Activated CD4-positive, alpha-beta T cell treated with anti-CD3 and anti-CD28 coated beads, Interleukin-2, Interleukin-6, amounts not matched to agents 100 ng/mL and 50 ng/mL, durations not matched to agents 16 hours and 8 hours (primary cell): ENCODE results near the gene IFT25.
"Not testable (repeated sequence)": the region's sequence is repeated elsewhere in the genome, so short reads cannot be mapped to it uniquely, and the experiment has no call there.

ENCODE experiments used
- DNase-seq: peaks from one replicate; pipeline ENCODE4 v3.0.0-alpha.2; 2020

The IFT25 gene

GRCh38 chr1:53927376-53927881, 18.1 kb downstream of the IFT25 start:
- DNase-seq = no peak

DNA sequence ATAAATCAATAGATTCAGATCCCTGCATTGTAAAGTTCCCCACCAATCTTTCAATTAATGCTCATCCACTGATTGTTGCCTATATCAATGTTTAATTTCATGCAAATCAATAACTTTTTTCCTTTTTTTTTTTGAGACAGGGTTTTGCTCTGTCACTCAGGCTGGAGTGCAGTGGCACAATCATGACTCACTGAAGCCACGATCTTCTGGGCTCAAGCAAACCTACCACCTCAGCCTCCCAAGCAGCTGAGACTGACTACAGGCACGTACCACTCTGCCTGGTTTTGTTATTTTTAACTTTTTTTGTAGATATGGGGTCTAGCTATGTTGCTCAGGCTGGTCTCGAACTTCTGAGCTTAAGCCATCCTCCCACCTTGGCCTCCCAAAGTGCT, 25.8 kb downstream of the IFT25 start:
- peak; percentile 42 for DNase-seq

GRCh38 chr1:53918343-53918742, 27.2 kb downstream of the IFT25 start:
- DNase-seq = no peak

DNA sequence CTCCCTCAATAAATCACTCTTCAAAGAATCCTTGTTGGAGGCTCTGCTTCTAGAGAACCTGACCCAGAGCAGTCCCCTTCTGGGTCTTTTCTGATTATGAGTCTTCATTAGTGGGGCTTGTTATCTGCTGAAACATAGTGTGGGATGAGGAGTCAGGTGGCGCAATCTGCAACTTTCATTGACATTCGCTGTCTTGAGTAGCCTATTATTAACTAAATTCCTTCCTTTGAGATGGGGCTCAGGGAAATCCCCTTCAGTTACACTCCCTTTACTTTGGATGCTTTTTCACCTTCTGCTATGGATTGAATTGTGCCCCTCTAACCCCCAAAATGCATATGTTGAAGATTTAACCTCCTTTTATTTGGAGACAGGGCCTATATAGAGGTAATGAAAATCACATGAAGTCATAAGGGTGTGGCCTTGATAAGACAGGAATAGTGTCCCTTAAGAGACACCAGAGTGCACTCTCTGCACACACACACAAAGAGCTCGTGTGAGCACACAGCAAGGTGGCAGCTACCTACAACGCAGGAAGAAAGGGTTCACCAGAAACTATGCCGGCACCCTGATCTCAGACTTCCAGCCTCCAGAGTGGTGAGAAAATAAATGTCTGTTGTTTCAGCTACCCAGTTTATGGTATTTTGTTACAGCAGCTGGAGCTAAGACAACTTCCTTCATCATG, 32.0 kb downstream of the IFT25 start:
- DNase-seq = no peak

GRCh38 chr1:53911442-53911841, 34.1 kb downstream of the IFT25 start:
- DNase-seq = no peak

DNA sequence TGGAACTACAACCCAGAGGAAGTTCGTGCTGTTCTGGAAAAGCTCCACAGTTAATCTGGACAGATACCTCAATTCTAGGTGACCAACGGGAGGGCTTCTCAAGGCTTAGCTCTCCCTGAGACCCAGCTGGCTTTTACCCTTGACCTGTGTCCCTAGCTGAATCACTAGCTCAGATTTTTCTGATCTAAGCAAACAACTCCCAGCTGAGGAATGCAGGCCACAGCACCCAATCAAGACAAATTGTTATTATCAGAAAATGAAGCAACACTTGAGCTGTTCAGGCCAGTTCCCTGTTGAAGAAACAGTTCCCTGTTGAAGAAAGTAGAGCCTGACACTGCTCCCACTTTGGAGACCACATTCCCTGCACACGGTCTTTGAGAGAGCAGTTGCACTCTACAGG, 35.6 kb downstream of the IFT25 start:
- DNase-seq = no peak

GRCh38 chr1:53906121-53906520, 39.4 kb downstream of the IFT25 start:
- DNase-seq = no peak

GRCh38 chr1:53905509-53905908, 40.0 kb downstream of the IFT25 start:
- no peak for DNase-seq

- no peak for DNase-seq
These were observed 43.0 kb downstream of the IFT25 start for GRCh38 chr1:53902235-53903138.

DNA sequence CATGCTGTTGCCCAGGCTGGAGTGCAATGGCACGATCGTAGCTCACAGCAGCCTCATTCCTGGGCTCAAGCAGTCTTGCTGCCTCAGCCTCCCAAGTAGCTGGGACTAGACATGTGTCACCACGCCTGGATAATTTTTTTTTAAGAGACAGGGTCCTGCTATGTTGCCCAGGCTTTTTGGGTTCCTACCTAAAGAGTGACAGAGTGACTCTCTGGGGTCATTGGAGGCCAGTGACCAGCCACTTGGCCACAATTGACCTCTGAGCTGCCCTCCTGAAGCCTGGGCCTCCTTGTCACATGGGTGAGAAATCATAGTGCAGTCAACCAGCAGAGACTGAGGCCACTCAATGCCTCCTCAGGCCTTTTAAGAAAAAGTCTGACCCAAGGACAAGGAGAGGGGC, 45.8 kb downstream of the IFT25 start:
- no peak for DNase-seq

DNA sequence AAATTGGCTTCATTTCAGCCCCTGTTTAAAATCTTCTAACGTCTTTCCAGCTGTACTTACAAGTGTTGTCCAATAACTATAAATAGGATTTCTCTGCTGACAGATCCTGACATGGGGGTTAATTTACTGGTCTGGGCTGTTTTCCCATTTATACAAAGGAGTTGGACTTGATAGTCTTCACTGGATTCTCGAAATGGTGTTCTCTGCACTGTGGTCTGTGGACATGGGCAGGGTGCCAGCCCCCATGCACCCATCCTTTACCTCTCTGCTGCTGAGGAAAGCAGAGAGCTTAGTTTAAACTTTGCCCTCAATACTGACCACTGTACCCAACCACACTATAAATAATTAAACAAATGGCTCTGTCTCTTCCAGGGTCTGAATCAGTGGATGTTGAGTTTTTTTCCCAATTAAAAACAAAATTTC, 46.3 kb downstream of the IFT25 start:
- DNase-seq = no peak

- no peak for DNase-seq
These were observed 48.8 kb downstream of the IFT25 start for GRCh38 chr1:53896635-53897229.

DNA sequence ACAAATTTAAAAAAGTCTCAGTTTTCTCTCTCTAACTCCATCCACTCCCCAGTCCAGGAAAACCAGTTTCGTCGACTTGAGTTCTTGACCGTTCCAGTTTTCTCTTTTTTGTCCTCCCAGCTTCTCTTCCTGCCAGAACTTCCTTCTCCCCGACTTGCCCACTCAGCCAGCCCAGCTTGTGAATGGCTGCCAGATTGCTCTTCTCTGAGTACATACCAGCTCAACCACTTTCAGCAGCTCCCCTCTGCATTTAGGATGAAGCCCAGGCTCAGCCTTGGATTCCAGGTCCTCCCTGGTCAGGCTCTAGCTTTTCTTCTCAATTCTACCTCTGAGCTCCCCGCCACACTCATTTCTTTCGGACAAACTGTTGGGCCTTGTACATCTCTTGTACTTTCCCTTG, 50.1 kb downstream of the IFT25 start:
- DNase-seq = no peak

DNA sequence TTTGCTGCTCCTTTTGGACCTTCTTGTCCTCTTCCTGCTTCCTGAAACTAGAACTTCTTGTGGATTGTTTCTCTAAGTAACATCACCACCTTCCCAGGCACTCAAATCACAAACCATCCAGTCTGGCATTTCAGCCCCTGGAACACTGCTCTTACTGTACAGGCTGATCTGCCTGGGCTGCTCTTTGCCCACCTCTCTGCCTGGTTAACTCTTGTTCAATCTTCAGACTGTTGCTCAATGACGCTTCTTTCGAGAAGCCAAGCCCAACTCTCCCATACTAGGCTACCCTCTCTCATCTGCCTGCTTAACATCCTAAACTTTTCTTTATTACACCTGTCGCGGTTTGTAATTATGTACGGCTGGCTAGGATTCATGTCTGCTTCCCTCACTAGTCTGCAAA, 50.9 kb downstream of the IFT25 start:
- DNase-seq = no peak

- DNase-seq = no peak
These were observed 51.4 kb downstream of the IFT25 start, which contains the start of gene DIO1 for GRCh38 chr1:53893999-53894636. Gene DIO1 (plus strand): TSS chr1:53894187. CDS start chr1:53894211, 24 bp downstream.

- DNase-seq = no peak
These were observed 52.6 kb downstream of the IFT25 start for GRCh38 chr1:53892911-53893310.

DNA sequence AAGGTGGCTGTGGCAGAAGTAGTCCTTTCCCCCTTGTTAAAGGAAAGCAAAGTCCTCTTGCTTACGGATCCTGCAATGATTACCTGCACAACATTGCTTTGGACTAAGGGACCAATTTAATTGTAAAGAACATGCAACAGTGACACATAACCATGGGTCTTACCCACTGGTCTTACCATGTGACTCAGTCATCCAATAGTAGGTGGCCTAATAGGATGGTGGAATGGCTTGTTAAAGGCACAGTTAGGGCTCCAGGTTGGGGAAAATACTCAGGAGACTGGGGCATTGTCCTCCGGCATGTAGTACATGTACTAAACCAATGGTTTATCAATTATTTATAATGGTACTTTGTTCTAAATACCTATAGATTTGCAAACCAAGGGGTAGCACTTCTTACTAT, 53.8 kb downstream of the IFT25 start:
- DNase-seq = no peak

DNA sequence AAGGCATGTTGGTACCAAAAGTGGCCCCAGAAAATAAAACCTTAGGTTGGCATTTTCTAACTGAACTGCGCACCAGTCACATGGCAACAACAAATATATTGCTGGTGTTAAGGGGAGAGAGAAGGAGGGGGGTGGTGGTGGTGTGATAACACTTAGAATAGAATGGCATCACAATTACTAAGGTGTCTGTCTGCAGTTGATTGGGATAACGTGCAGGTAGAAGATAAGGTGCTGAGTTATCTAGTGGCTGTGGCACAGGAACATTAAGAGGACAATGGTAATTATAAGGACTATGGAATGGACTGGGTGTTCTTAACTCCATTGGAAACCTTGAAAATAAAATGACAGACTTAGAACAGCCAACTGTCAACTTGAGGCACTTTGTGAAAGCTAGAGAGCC, 54.5 kb downstream of the IFT25 start:
- no peak for DNase-seq

DNA sequence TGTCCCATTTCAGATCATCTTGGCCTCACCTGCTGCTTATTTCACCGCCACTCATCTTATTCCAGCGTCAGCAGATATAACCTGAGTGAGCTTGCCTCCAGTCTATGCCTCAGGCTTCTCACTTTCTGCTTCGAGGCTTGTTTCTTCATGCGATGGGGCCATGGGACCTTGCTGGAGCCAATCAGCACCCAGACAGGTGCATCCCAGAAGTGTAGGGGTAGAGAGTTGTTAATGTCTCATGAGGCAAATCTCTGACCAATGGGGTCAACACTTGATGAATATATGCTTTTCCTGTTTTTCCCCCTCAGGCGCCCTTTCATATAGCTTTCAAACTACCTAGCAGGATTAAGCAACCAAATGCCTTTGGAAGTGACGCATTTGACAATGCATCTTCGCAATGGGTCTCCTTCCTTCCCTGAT, 55.0 kb downstream of the IFT25 start:
- no peak for DNase-seq

DNA sequence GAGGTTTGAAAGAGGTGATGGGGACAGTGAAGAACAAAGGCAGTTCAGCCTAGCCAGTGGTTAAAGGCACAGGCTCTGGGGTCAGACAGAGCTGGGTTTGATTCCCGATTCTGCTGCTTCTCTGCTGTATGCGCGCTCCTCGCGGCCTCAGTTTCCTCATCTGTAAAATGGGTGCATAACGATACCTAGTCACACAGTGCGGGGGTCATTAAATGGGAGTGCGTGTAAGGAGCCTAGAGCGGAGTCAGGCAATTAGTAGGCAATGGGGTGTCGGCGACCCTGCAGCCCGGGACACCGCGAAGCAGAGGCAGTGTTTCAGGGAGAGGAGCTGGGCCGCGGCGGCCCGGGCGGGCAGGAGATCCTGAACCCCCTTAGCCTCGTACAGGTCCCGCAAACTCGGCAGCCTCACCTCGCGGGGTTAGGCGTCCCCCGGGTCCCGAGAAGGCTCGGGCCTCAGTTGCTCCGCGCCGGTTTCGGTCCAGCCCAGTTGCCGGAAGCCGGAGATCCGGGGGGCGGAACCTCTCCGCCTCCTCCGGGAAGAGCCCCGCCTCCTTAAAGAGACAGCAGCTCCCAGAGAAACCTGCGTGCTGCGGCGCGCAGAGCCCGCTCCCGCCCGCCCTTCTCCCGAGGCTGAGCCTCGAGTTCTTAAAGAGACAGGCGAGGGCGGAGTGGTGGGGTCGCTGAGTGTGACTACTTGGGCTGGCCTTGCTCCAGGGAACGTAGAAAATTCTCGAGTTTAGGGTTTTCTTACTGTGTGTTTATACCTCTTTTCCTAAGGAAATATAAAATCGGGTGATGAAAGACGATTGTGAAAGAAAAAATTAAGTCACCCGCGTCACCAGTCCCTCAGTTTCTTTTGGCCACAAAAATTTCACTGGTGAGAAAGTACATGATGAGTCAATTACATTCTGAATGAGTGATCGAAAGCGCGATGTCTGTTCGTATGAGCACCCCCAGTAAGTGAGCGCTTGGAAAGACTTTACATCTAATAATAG, 55.9 kb downstream of the IFT25 start, which contains the start of gene YIPF1:
Gene YIPF1, minus strand, starts transcription at position 494 of the 995 bp plus-strand sequence. CDS start 860 bp downstream, outside the sequence.
- DNase-seq = peak; percentile 93

- no peak for DNase-seq
These were observed 56.8 kb downstream of the IFT25 start for GRCh38 chr1:53888681-53889080.

DNA sequence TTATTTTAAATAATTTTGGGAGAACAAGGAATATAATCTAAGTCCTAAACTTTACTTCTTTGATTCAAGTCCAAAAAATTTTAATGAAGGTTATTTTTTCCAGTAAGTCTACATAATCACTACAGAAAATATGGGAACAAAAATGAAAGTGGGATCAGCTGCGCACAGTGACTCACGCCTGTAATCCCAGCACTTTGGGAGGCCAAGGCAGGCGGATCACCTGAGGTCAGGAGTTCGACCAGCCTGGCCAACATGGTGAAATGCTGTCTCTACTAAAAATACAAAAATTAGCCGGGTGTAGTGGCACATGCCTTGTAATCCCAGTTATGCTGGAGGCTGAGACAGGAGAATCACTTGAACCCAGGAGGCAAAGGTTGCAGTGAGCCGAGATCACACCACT, 61.9 kb downstream of the IFT25 start:
- DNase-seq = not testable (repeated sequence)
